HG02943 (cell line): Measurements from ENCODE around the gene ANKRD39.
"Not testable (repeated sequence)": the region's sequence is repeated elsewhere in the genome, so short reads cannot be mapped to it uniquely, and the experiment has no call there.

Experiments used
- ATAC-seq: cut with Tn5 transposase; IDR thresholded peaks from one replicate; pipeline ENCODE4 v1.9.1; 2021; ENCODE audit warnings: mild to moderate bottlenecking, low read depth, moderate library complexity; ENCODE audit not compliant: unreplicated experiment

ANKRD39 gene, protein sequence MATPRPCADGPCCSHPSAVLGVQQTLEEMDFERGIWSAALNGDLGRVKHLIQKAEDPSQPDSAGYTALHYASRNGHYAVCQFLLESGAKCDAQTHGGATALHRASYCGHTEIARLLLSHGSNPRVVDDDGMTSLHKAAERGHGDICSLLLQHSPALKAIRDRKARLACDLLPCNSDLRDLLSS

DNA sequence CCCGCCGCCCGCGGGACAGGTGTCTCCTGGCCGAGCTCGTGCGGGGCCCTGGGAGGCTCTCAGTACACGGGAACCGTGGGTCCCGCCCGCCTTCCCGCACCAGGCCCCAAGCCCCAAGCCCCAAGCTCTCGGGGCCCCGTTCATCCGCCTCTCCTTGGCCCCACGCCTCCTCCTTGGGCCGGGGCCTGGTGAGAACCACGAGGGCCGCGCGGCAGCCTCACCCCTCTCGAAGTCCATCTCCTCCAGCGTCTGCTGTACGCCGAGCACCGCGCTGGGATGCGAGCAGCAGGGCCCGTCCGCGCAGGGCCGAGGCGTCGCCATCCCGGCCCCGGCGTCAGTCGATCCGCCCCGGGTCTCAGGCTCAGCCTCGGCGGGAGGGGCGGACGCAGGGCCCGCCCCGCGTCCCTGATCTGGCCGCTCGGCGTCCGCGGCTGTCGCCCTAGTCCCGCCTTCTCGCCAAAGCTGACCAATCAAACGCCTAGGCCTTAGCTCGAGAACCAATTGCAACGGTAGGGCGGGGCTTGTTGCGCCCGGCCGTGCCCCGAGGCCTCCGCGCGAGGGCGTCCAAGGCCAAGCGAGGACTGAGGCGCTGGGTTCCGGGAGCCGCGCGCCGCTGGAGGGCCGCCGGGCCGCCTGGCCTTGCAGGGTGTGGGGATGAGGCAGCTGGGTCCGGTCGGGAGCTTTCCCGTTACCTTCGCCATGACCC lies at the start of gene ANKRD39:
Gene ANKRD39 (minus strand): TSS at position 350 of the 706 bp plus-strand sequence. CDS start 29 bp downstream, at position 321.
- peak; percentile 92 for ATAC-seq

DNA sequence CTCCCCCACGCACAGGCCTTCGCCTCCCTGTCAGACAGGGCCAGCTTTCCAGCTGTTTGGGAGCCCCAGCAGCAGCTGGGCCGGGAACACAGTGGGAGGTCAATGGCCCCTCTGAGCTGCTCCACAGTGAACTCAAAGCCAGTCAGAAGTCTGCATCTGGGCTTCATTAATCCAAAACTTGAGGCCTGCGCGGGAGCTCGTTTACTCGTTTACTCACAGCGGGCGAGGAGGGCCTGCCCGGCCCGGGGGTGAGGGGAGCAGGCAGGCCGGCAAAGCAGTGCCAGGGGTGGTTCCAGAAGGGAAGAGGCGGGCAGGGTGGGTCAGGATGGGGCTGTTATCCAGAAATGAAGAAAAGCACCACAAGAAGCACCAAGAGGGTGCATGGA lies 48.9 kb upstream of the ANKRD39 start:
- no peak for ATAC-seq

GRCh38 chr2:96903815-96904214 lies 46.0 kb upstream of the ANKRD39 start:
- ATAC-seq: no peak

DNA sequence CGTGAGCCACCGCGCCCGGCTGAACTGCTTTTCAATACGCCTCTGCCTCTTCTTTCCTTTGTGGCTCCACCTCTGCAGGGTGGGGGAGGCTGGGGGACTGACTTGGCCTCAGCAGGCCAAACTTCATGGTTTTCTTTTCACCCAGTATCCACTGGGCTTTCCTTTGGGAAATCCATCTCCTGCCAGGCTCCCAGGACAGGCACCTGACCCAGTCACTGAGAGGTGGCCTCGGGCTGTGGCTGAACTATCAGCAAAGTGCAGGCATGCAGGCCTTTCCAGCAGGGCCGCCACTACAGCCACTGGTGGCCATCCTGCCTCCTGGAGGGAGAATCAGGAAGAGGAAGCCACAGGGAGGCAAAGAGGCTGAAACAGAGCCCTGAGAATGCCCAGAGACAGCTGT lies 45.5 kb upstream of the ANKRD39 start:
- ATAC-seq: no peak

DNA sequence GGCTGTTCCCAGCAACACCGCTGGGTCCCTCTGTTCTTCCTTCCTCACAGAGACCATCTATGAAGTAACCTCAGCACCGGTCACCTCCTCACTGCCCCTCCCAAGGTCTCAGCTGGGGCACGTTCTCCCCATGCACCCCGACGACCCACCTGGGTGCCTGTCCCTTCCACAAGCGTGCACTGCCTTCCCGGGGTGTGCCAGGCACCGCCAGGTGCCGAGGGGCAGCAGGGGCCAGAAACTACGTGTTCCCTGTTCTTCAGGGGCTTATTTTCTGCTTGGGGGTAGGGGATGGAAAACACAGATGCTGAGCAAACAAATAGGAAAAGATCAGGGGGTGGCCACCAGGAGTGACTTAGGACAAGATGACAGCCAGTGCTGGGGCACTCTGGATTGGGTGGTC lies 42.4 kb upstream of the ANKRD39 start:
- no peak for ATAC-seq

- no peak for ATAC-seq
Observed at GRCh38 chr2:96899413-96899741, 41.6 kb upstream of the ANKRD39 start.

DNA sequence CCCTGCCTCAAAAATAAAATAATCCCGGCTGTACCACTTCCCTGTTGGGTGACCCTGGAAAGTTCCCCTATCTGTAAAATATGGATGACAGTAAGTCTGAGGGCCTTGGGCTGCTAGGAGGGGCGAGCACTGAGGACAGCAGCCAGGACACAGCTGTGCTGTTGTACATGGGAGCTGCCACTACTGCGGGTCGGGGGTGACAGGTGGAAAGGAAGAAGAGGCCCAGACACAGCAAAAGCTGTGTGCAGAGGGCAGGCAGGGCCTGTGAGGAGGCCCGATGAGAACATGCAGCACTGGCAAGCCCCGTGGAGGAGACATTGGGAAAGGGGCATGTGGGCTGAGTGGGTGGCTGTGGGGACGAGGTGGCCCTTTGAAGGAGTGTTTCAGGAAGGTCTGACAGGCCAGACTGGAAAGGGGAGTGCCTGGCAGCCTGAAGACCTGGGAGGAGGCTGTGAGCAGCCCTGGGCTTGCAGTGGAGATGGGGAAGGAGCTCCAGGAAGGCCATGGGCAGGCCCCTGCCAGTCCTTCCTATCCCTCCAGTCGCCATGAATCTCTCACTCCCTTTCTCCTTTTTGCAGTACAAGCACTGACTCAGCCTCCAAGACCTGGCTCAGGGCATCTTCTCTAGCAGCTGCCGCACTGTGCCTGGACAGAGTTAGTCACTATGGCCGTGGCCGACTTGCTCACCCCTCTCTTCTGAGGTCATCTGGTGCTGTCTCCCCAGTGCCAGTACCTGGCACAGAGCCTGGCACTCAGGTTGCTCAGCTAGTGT lies 41.0 kb upstream of the ANKRD39 start:
- ATAC-seq: no peak

GRCh38 chr2:96898135-96898505 lies 40.3 kb upstream of the ANKRD39 start:
- ATAC-seq: no peak

DNA sequence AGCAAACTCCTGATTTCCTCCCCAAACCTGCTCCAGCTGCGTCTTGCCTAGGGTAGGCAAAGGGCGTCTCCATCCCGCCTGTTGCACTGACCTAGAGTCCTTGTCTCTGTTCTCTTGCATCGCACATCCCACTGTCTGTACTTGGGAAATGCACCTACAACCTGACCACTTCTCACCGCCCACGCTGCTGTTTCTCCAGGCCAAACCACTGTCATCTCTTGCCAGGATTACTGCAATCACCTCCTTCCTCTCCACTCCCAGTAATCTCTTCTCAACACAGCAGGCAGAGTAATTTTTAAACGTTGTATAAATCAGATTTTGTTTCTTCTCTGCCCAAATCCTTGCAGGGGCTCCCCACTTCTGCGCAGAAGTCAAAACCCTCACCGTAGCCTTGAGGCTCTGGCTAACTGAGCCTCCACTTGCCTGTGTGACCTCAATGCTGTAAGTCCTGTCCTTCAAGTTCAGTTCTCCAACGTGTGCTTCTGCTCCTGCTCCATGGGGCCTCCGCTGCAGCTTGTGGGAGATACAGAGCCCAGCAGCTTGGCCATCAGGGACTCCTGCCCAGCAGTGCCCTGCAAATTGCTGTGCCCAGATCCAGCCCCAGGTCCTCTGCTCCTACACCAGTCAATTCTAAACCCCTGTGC lies 39.8 kb upstream of the ANKRD39 start:
- ATAC-seq: no peak

- no peak for ATAC-seq
Observed at GRCh38 chr2:96895746-96896651, 38.2 kb upstream of the ANKRD39 start.

- no peak for ATAC-seq
Observed at GRCh38 chr2:96895032-96895745, 37.4 kb upstream of the ANKRD39 start.

GRCh38 chr2:96894151-96894531 lies 36.3 kb upstream of the ANKRD39 start:
- ATAC-seq: no peak

DNA sequence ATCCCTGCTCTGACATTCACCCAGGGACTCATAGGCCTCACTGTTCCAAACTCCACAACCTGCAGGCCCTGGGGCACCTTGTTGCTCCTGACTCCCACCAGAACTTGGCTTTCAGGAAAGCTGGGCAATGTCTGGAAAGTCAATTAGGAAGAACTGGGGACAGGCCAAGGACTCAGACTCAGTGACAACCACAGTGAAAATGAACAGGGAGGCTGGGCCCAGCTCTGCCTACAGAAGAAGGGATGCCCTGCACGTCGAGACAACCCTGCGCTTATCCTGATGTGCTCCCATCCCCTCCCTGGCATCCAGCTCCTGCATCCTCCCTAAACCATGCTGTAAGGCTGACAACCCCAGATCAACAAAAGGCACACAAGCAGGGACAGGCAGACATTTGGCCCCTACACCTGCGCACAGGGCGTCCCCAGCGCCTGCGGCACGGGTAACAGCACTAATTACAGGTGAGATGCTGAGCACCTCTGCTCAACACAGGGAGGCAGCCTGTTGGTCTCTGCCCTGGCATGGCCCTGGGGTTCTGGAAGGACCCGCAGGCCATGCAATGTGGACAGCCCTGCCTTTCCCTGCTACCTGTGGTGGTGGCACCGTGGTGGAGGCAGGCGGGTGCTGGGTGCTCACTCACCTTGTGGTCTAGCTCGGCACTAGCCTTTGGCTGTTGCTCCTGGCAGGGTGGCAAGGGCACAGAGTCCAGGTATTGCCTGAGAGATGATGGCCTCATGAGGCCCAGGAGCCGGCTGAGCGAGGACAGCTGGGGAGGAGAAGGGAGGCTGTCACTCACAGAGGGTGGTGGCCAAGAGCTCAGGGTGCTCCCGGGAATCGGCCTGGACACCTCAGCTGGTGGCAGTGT lies 35.7 kb upstream of the ANKRD39 start:
- ATAC-seq: no peak

DNA sequence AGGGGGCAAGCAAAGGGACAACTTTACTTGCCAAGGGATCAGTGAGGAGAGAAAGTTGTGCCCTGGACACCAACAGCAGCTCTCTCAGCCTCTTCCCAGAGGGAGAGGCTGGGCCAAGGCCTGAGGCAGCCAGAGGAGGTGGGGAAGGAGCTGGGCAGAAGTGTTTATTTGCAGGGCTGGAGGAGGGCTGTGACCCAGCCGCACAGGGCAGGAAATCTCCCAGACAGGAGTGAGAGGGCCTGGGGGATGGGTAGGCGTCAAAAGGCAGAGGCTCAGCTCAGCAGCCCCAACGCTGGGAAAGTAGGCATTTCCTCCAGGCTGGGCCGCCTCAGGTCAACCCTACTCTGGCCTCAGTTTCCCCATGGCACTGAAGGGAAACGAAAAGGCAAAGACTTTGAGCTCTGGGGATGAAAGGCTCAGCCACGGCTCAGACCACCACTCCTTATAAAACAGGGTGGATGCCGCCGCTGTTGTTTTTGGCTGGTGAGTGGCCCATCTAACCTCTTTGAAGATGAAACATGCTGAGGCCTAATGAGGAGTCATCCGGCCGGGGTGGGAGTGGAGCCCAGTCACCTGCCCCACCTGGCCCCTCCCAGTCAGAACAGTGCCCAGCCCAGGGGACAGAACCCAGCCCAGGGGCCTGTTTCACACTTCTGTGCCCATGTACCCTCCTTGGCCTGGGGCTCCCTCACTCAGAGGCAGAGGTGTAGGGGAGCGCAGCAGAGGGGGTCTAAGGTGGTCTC lies 33.9 kb upstream of the ANKRD39 start:
- ATAC-seq: no peak

- no peak for ATAC-seq
Observed at GRCh38 chr2:96890726-96891385, 33.0 kb upstream of the ANKRD39 start.

- no peak for ATAC-seq
Observed at GRCh38 chr2:96890252-96890651, 32.4 kb upstream of the ANKRD39 start.

GRCh38 chr2:96889502-96889901 lies 31.7 kb upstream of the ANKRD39 start:
- not testable (repeated sequence) for ATAC-seq
